CD14-positive monocyte (primary cell): ENCODE results near the gene SPRY4. TPM values are rescaled to one million over a fixed set of nuclear protein-coding genes. Genes with fewer than 3 reads are reported as not detected.

Experiments used
- DNase-seq, 3 donors: peaks; one replicate each; pipeline ENCODE4 v3.0.0-alpha.2; 2011 to 2022
- H2AFZ ChIP-seq: 2 replicates; pipeline ENCODE4 v1.6.0; 2012; ENCODE audit warnings: mild to moderate bottlenecking, low read depth, low read length, inconsistent platforms; ENCODE audit not compliant: insufficient read depth, poor library complexity, severe bottlenecking
- H3K27ac ChIP-seq, 2 donors: 1 replicate in 1 of 2; 2 replicates in 1 of 2; pipeline ENCODE4 v1.5.1; 2012 to 2013; ENCODE audit warnings: low read length in 2 of 2, control low read depth in 1 of 2, inconsistent platforms in 1 of 2, low read depth in 1 of 2, mild to moderate bottlenecking in 1 of 2
- H3K27me3 ChIP-seq, 2 donors: one replicate each; pipeline versions ENCODE4 v1.6.0 to v1.6.1; 2011 to 2013; ENCODE audit warnings: low read length in 2 of 2; ENCODE audit not compliant: control insufficient read depth in 2 of 2, insufficient read depth in 2 of 2
- H3K36me3 ChIP-seq, 2 donors: replicated peaks in 1 of 2; 1 replicate in 1 of 2; 2 replicates in 1 of 2; pipeline versions ENCODE4 v1.5.1 to v1.6.1; 2012 to 2013; ENCODE audit warnings: low read length in 2 of 2, control low read depth in 1 of 2, inconsistent platforms in 1 of 2, mild to moderate bottlenecking in 1 of 2; ENCODE audit not compliant: insufficient read depth in 2 of 2, control insufficient read depth in 1 of 2
- H3K4me1 ChIP-seq, 2 donors: 1 replicate in 1 of 2; 2 replicates in 1 of 2; pipeline versions ENCODE4 v1.5.1 to v1.6.1; 2012 to 2013; ENCODE audit warnings: low read length in 2 of 2, control low read depth in 1 of 2, inconsistent platforms in 1 of 2, mild to moderate bottlenecking in 1 of 2, moderate library complexity in 1 of 2; ENCODE audit not compliant: insufficient read depth in 2 of 2, control insufficient read depth in 1 of 2
- H3K4me2 ChIP-seq: replicated peaks from 2 replicates; pipeline ENCODE3; 2012; ENCODE audit warnings: low read length, moderate library complexity, mild to moderate bottlenecking; ENCODE audit not compliant: poor library complexity, severe bottlenecking; ENCODE audit errors: extremely low read depth
- H3K4me3 ChIP-seq, 3 experiments: fragments of 200-600 bp in 1 of 3; sonication (generic) in 1 of 3; replicated peaks in 1 of 3; 1 replicate in 2 of 3; 2 replicates in 1 of 3; pipeline ENCODE4 v1.5.1; 2011 to 2013; ENCODE audit warnings: low read length in 3 of 3, mild to moderate bottlenecking in 3 of 3, control low read depth in 2 of 3, low read depth in 2 of 3, inconsistent platforms in 1 of 3, moderate library complexity in 1 of 3
- H3K79me2 ChIP-seq: 2 replicates; pipeline ENCODE4 v1.6.0; 2012; ENCODE audit warnings: mild to moderate bottlenecking, control low read depth, inconsistent platforms, low read length, moderate library complexity; ENCODE audit not compliant: insufficient read depth
- H3K9ac ChIP-seq: 2 replicates; pipeline ENCODE4 v1.6.0; 2017; ENCODE audit warnings: low read length, mild to moderate bottlenecking; ENCODE audit not compliant: insufficient read depth, poor library complexity, severe bottlenecking
- H3K9me3 ChIP-seq, 2 donors: replicated peaks in 1 of 2; 1 replicate in 1 of 2; 2 replicates in 1 of 2; pipeline versions ENCODE4 v1.5.1 to v1.6.1; 2012 to 2013; ENCODE audit warnings: low read length in 2 of 2, control low read depth in 1 of 2; ENCODE audit not compliant: control insufficient read depth in 1 of 2, insufficient read depth in 1 of 2
- H4K20me1 ChIP-seq: 2 replicates; pipeline ENCODE4 v1.6.0; 2012; ENCODE audit warnings: mild to moderate bottlenecking, low read length, control low read depth, moderate library complexity; ENCODE audit not compliant: insufficient read depth
- H3K27ac Mint-ChIP-seq, 7 donors: one replicate each; pipeline ENCODE4 v1.8.0; 2020; ENCODE audit warnings: mild to moderate bottlenecking in 7 of 7, mixed read lengths in 7 of 7, moderate library complexity in 6 of 7, inconsistent platforms in 2 of 7
- H3K27me3 Mint-ChIP-seq, 3 donors: one replicate each; pipeline ENCODE4 v1.8.0; 2021 to 2022; ENCODE audit warnings: low read depth in 3 of 3, mild to moderate bottlenecking in 3 of 3, mixed read lengths in 3 of 3, moderate library complexity in 3 of 3, inconsistent platforms in 1 of 3
- H3K36me3 Mint-ChIP-seq, 2 donors: one replicate each; pipeline ENCODE4 v1.8.0; 2020; ENCODE audit warnings: mixed read lengths in 2 of 2, inconsistent platforms in 1 of 2, mild to moderate bottlenecking in 1 of 2
- H3K4me1 Mint-ChIP-seq: one replicate; pipeline ENCODE4 v1.8.0; 2020; ENCODE audit warnings: mild to moderate bottlenecking, mixed read lengths
- H3K4me3 Mint-ChIP-seq, 2 donors: one replicate each; pipeline ENCODE4 v1.8.0; 2020; ENCODE audit warnings: mild to moderate bottlenecking in 2 of 2, mixed read lengths in 2 of 2, moderate library complexity in 1 of 2
- H3K9me3 Mint-ChIP-seq, 7 donors: one replicate each; pipeline ENCODE4 v1.8.0; 2020 to 2022; ENCODE audit warnings: mixed read lengths in 7 of 7, mild to moderate bottlenecking in 6 of 7, moderate library complexity in 6 of 7, inconsistent platforms in 2 of 7
- WGBS: methylation state at CpG from one replicate; pipeline ENCODE4 v1.1.5; 2013; ENCODE audit warnings: missing lambda C conversion rate; ENCODE audit not compliant: insufficient coverage; 5-methylcytosine and 5-hydroxymethylcytosine counted together
- intact Hi-C, 2 donors: fragments of 100-400 bp; cut with micrococcal nuclease; formaldehyde crosslinking; loops; one replicate each; pipeline versions ENCODE4 v1.15.0 to v1.15.1; 2023
- polyA plus RNA-seq, 3 donors: library from polyadenylated mRNA; depleted of rRNA in 1 of 3; unstranded in 2 of 3; stranded (reverse) in 1 of 3; fragments of 300-500 nt in 2 of 3; fragments of >200 nt in 1 of 3; fragmentation: Illumina TruSeq in 2 of 3; gene quantifications; 1 replicate in 2 of 3; 2 replicates in 1 of 3; pipeline ENCODE4 v1.2.3, GENCODE V29; 2012 to 2021
- TF ChIP-seq, protein P1 (sequence below): fragments of 200-600 bp; IDR thresholded peaks from one replicate; pipeline ENCODE4 v1.8.0; 2022; ENCODE audit warnings: antibody characterized with exemption, mild to moderate bottlenecking

Gene SPRY4
- polyA plus RNA-seq, 3 donors, result not detected

DNA sequence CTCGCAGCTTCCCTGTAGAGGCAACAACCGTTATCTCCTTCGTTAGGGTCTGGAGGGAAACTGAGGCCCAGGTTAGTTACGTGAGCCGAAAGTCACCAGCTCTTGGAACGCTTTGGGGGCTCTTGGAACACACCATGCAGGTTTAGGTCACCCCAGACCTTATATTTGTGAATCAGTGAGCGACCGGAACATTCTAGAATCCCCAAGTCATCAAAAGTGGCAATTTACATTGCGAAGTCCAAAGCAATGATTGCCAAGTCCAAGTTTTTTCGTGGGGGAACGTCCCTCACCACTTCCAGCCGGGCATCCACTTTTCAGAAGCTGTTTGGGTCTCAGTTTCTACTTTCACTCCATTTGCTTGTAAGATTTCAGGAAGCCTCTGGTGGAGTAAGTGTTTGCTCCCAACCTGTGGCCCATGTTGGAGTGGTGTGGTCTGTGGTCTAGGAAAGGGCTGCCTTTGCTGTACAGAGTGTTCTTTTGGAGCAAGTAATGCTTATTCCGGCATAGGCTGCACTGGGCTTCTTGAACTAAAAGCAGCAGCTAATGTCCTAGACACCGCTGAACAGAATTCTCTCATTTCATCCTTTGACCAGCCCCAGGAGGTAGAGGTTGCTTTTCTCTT is 32.8 kb upstream of the SPRY4 start:
- H3K4me1 Mint-ChIP-seq, result peaks cover 22% of the 10 kb centered on the region
- Histone ChIP-seq H3K9me3 (peaks cover 6 to 32% of the 10 kb centered on the region in 2 donors), H3K79me2 (no peaks in the 10 kb centered on the region), H3K4me2 (peak overlapping the region; percentile 71), H3K36me3 (no peaks in the 10 kb centered on the region), H4K20me1 (no peaks in the 10 kb centered on the region), H3K9ac (peak overlapping the region; percentile 45), H2AFZ (peak overlapping the region; percentile 76), H3K4me1 (peaks cover 16 to 21% of the 10 kb centered on the region in 2 donors), H3K27me3 (peaks cover 77 to 92% of the 10 kb centered on the region in 2 donors), H3K4me3 (peak overlapping the region in 2 of 3 experiments; percentile 34 to 70), H3K27ac (no peak overlapping the region)
- peak in 2 of 3 donors; percentile 27 to 36 for DNase-seq
- H3K27me3 Mint-ChIP-seq, result peaks cover 79 to 92% (median 88%) of the 10 kb centered on the region in 3 donors
- H3K27ac Mint-ChIP-seq, result peak overlapping the region; percentile 22 to 90 (median 88)
- H3K9me3 Mint-ChIP-seq, result peaks cover 0 to 18% (median 11%) of the 10 kb centered on the region in 7 donors
- peak overlapping the region; percentile 78 to 87 for H3K4me3 Mint-ChIP-seq
- intact Hi-C loops, result loop anchor here (5.0 to 10.0 kb wide), 2 partner anchors 133 to 615 kb away; no protein-coding TSS in a partner anchor
- 20% methylated on average over 8 of the region's 14 CpGs for WGBS
- TF ChIP-seq, protein P1, sequence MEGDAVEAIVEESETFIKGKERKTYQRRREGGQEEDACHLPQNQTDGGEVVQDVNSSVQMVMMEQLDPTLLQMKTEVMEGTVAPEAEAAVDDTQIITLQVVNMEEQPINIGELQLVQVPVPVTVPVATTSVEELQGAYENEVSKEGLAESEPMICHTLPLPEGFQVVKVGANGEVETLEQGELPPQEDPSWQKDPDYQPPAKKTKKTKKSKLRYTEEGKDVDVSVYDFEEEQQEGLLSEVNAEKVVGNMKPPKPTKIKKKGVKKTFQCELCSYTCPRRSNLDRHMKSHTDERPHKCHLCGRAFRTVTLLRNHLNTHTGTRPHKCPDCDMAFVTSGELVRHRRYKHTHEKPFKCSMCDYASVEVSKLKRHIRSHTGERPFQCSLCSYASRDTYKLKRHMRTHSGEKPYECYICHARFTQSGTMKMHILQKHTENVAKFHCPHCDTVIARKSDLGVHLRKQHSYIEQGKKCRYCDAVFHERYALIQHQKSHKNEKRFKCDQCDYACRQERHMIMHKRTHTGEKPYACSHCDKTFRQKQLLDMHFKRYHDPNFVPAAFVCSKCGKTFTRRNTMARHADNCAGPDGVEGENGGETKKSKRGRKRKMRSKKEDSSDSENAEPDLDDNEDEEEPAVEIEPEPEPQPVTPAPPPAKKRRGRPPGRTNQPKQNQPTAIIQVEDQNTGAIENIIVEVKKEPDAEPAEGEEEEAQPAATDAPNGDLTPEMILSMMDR, result no peak
- H3K36me3 Mint-ChIP-seq, result peaks cover 7% of the 10 kb centered on the region in 2 donors

GRCh38 chr5:142356716-142357468 is 32.1 kb upstream of the SPRY4 start:
- Mint-ChIP-seq H3K36me3 (peaks cover 7% of the 10 kb centered on the region in 2 donors), H3K4me1 (peaks cover 22% of the 10 kb centered on the region), H3K27ac (peak overlapping the region; percentile 22 to 90 (median 88)), H3K9me3 (peaks cover 0 to 18% (median 11%) of the 10 kb centered on the region in 7 donors), H3K27me3 (peaks cover 75 to 88% (median 84%) of the 10 kb centered on the region in 3 donors), H3K4me3 (peak overlapping the region; percentile 78 to 87)
- H3K27ac ChIP-seq, result no peak overlapping the region
- H4K20me1 ChIP-seq, result no peaks in the 10 kb centered on the region
- H3K9ac ChIP-seq, result peak overlapping the region; percentile 45
- H3K4me3 ChIP-seq, result peak overlapping the region; percentile 25 to 70 (median 34)
- peaks cover 16 to 21% of the 10 kb centered on the region in 2 donors for H3K4me1 ChIP-seq
- 0% methylated on average over 73 of the region's 82 CpGs for WGBS
- H3K79me2 ChIP-seq, result no peaks in the 10 kb centered on the region
- no peaks in the 10 kb centered on the region for H3K36me3 ChIP-seq
- TF ChIP-seq, protein P1, result no peak
- peak overlapping the region; percentile 76 for H2AFZ ChIP-seq
- peaks cover 71 to 88% of the 10 kb centered on the region in 2 donors for H3K27me3 ChIP-seq
- peak overlapping the region; percentile 71 for H3K4me2 ChIP-seq
- peaks cover 6 to 32% of the 10 kb centered on the region in 2 donors for H3K9me3 ChIP-seq
- peak; percentile 75 to 87 (median 86) for DNase-seq
- intact Hi-C loops, result loop anchor here (5.0 to 10.0 kb wide), 2 partner anchors 132 to 615 kb away; no protein-coding TSS in a partner anchor
